HG02798 (cell line): ENCODE measurements around the gene LRRC75A.
"Not testable (repeated sequence)": the region's sequence is repeated elsewhere in the genome, so short reads cannot be mapped to it uniquely, and the experiment has no call there.

ENCODE experiments used
- ATAC-seq: cut with Tn5 transposase; IDR thresholded peaks from one replicate; pipeline ENCODE4 v1.9.1; 2021; ENCODE audit warnings: mild to moderate bottlenecking; ENCODE audit not compliant: unreplicated experiment, poor library complexity

Gene LRRC75A, protein sequence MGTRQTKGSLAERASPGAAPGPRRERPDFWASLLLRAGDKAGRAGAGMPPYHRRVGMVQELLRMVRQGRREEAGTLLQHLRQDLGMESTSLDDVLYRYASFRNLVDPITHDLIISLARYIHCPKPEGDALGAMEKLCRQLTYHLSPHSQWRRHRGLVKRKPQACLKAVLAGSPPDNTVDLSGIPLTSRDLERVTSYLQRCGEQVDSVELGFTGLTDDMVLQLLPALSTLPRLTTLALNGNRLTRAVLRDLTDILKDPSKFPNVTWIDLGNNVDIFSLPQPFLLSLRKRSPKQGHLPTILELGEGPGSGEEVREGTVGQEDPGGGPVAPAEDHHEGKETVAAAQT

DNA sequence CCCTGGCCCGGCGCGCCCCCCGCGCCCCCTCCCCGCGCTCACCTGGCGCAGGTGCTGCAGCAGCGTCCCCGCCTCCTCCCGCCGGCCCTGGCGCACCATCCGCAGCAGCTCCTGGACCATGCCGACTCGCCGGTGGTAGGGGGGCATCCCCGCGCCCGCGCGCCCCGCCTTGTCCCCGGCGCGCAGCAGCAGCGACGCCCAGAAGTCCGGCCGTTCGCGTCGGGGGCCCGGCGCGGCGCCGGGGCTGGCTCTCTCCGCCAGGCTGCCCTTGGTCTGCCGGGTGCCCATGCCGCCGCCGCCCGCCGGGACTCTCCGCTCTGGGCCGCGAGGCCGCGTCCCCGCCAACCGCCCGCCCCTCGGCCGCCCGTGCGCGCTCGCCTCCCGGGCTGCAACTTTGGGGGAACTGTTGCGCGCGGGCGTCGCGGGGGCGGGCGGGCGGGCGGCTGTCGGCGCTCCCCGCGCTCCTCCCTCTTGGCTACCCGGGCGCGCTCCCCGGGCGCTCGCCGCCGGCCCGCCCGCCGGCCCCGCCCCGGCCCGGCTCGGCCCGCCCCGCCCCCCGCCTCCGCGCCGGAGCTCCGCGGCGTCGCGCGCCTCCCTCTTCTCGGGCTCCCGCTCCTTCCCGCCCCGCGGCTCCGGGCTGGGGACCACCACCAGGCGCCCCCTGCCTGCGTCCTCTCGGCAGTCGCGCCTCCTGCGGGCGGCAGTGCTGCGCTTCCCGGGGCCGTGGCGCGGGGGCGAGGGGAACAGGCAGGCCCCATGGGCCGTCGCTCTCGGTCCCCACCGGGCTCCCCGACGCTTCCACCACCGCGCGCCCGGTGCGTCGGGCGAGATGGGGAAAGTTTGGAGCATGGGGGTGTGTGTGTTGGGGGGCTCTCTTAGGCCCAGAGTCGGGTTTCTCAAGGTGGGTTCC lies at the start of gene LRRC75A:
Gene LRRC75A, minus strand, starts transcription at position 491 of the 910 bp plus-strand sequence. Its CDS starts 203 bp downstream, at position 288.
- peak; percentile 69 for ATAC-seq

DNA sequence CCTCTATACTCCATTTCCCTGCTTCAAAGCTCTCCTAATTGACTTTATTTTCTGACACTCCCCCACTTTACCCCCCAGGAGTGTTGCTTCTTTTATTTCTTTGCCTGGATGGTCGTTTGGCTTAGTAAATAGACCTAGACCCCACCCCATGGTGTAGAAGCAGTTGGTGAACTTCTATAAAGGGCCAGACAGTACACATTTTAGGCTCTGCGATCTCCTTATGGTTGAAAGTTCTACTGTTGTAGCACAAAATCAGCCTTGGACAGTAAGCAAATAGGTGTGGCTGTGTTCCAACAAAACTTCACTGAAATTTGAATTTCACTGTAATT lies 45.1 kb upstream of the LRRC75A start:
- ATAC-seq = no peak

DNA sequence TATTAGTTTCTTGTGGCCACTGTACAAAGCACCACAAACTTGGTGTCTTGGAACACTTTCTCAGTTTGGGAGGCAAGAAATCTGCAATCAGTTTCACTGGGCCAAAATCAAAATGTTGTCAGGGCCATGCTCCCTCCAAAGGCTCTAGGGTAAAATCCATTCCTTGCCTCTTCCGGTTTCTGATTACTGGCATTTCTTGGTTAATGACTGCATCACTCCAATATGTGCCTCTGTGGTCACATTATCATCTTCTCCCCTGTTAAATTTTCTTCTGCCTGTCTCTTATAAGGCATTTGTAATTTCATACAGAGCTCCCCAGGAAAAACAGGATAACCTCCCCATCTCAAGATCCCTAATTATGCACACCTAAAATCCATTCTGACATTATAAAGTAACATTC lies 42.2 kb upstream of the LRRC75A start:
- ATAC-seq = no peak

DNA sequence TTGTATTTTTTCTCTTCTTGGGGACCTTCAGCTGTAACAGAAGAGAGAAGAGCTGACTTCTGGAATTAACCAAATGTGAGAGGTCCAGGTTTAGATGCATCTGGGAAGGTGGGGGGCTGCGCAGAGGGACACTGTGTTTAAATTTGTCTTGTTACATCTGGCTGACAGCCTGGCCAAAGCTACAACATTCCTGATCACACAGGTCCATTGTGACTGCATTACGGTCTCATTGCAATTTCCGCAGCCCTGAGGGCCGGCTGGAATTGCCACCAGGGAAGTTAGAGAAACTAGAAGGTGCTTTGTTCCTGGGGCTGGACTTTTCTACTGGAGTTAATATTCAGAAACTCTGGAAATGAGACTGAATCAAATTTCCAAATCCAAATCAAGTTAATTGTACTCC lies 37.9 kb upstream of the LRRC75A start:
- no peak for ATAC-seq

DNA sequence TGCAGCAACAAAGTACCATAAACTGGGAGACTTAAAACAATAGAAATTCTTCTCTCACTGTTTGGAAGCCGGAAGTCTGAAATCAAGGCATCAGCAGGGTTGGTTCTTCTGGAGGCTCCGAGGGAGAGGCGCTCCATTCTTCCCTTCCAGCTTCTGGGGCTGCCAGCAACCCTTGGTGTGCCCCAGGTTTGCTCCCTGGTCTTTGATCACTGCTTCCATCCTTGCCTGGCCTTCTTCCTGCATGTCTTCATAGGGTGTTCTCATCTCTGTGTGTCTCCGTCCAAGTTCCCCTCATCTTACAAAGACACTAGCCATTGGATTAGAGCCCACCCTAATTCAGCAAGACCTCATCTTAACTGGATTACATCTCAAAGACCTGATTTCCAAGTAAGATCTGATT lies 35.3 kb upstream of the LRRC75A start:
- no peak for ATAC-seq

DNA sequence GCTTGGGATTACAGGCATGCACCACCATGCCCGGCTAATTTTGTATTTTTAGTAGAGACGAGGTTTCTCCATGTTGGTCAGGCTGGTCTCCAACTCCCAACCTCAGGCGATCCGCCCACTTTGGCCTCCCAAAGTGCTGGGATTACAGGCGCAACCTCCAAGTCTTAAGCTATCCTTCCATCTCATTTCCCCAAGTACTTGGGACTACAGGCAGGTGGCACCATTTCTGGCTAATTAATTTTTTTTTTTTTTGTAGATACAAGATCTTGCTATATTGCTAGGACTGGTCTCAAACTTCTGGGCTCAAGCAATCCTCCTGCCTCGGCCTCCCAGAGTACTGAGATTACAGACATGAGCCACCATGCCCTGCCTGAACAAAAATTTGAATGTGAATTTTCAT lies 33.6 kb upstream of the LRRC75A start:
- not testable (repeated sequence) for ATAC-seq

DNA sequence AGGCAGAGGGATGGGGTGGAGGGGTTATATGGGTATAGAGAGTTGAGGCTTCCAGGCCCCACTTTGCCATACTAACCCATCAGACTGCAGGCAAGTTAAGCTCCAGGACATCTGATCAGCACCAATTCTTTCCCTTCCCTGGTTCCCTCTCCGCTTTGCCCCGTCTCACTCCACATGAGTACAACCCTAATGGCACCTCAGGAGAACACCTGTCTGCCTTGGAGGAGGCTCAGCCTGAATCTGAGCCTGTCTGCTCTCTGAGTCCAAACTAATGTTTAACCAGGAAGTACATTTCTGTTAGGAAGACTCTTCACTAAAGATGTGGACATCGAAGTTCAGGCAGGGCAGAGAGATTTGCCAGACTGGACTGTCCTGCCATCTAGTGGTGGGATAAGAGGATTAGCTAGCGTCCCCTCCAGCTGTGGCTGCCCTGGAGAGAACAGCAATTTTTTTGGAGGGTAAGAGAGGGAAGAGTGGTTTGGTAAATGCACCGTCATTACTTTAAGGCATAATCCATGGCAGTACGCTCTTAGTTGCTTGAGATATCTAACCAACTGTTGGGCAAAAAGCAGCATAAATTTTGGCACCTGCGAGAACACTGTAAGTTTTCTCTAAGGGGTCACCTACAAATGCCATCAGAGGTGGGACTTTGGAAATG lies 29.2 kb upstream of the LRRC75A start:
- peak; percentile 68 for ATAC-seq

DNA sequence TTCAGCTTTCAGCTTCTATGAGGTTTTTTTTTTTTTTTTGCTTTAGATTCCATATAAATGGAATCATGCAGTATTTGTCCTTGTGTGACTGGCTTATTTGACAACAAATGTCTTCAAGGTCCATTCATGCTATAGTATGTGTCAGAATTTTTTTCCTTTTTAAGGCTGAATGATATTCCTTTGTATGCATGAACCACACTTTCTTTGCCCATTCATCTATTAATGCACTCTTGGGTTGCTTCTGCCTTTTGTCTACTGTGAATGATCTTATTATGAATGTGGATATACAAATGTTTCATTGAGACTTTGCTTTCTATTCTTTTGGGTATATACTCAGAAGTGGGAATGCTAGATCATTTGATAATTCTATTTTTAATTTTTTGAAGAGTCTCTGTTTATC lies 27.0 kb upstream of the LRRC75A start:
- ATAC-seq = no peak

DNA sequence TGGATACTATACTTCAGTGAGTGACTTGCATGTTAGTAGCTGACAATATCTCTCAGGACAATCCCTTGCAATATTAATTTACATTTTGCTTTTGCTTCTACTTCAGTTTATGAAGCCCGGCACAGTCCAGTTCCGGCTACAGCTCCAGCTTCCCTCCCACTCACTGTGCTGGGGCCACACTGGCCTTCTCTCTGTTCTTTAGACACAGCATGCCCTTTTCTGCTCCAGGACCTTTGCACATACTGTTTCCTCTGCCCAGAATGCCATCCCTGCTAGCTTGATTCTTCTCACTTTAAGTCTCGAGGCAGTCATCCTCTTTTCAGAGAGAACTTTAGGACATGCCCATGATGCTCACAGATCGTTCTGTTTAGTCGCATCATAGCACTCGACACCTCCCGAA lies 25.5 kb upstream of the LRRC75A start:
- ATAC-seq = no peak

DNA sequence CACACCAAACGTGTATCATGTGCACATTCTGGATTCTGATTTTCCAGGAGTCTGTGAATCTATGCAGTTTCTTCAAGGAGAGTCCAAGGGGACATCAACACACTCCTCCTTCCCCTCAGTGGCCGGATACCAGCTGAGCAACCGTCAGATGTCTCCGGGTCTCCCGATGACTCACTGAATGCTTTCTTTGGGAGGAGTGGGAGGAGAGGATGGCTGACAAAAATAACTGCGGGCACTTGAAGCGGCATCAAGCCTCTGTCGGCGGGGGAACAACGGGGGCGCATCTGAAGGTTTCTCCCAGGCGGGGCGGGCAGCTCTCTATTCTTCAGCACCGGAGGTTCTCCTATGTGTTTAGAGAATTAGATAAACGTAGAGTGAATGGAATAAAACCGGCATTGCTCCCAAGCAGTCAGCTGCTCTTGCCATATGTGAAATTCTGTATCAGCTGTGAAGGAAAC lies 24.6 kb upstream of the LRRC75A start:
- no peak for ATAC-seq

DNA sequence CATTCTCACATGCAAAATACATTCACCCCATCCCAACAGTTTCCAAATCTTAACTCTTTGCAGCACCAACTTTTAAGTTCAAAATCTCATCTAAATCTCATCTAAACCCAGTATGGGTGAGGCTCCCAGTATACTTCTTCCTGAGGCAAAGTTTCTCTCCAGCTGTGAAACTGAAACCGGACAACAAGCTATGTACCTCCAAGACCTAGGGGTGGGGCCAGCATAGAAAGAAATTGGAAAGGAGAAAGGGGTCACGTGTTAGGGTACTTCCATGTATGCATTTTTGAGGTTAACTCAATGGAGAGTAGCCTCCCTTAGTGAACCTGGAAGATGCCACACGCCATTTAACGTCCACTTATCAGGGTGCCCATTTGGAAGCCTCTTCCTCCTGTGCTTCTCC lies 23.9 kb upstream of the LRRC75A start:
- ATAC-seq = no peak

DNA sequence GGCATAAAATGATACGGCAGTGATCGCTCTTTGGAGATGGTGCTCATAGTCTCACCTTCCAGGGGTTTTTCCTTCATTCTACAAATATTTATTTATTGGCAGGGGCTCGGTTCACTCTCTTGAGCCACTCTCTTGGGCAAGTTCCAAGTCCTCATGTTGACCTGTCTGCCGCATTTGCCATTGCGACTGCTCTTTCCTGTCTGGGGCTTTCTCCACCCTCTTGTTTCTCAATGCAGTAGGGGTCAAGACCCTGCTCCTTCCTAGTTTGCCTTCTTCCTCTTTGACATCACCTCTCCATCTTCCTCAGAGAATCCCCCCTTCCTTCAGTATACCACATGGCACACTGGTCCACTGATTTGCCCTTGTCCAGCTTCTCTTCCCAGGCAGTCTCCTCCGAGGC lies 21.9 kb upstream of the LRRC75A start:
- no peak for ATAC-seq

DNA sequence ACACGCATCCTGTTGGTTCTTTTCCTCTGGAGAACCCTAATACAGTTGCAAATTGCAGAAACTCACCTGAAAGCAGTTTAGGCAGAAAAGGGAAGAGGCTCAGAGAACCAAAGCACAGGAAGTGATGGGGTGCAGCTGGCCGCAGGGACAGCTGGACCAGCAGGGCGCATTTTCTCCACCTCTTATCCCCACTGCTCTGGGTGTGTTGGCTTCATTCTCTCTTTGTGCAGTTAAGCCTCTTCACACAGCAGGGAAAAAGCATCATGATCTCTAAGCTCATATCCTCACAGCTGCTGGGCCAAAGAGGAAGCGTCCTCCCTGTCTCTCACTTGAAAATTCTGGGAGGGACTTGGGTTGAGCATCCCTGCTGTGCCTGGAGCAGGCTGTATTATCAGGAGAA lies 20.0 kb upstream of the LRRC75A start:
- no peak for ATAC-seq

DNA sequence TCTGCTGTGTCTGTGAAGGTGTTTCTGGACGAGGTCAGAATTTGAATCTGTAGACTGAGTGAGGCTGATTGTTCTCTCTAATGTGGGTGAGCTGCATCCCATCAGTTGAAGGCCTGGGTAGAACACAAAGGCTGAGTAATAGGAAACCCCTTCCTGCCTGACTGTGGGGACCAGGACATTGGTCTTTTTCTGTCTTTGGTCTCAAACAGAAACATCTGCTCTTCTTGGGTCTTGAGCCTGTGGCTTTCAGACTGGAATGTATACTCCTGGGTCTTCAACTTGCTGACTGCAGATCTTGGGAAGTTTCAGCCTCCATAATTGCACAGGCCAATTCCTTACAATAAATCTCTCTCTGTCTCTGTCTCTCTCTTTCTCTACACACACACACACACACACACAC lies 19.6 kb upstream of the LRRC75A start:
- no peak for ATAC-seq

DNA sequence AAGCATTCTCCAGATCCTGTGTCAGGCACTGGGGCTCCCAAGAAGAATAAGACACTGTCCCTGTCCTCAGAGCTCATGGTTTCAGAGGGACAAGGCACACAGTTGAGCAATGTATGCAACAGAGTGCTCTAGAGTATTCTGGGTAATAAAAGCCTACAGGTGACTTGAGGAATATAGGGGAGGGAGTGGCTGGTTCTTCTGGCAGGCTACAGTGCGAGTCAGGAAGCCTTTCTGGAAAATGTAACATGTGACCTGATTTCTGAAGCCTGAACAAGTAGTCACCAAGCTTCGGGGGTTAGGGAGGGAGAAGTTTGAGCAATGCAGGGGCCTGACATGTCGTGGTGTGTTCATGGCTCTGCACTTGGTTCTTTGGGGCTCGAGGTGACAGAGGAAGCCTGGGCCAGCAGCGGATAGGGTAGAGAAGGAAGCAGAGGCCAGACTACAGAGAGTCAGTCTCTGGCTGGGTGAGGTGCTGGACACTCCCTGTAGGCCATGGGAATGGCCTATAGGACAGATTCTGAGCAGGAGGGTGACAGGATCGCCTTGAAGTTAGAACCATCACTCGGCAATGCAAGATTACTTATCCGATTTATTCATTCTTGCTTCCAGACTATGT lies 16.0 kb upstream of the LRRC75A start:
- ATAC-seq = no peak

DNA sequence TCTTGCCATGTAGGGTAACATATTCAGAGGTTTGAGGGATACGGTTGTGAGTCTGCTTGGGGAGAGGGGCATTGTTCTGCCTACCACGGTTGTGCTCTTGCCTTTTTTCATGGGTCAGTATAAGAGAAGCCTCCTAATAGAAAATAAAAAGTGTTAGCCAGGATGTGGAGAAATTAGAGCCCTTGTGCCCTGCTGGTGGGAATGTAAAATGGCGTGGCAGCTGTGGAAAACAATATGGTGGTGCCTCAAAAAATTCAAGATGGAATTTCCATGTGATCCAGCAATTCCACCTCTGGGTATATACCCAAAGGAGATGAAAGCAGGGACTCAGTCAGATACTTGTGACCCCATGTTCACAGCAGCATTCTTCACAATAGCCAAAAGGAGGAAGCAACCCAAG lies 14.2 kb upstream of the LRRC75A start:
- ATAC-seq = no peak

DNA sequence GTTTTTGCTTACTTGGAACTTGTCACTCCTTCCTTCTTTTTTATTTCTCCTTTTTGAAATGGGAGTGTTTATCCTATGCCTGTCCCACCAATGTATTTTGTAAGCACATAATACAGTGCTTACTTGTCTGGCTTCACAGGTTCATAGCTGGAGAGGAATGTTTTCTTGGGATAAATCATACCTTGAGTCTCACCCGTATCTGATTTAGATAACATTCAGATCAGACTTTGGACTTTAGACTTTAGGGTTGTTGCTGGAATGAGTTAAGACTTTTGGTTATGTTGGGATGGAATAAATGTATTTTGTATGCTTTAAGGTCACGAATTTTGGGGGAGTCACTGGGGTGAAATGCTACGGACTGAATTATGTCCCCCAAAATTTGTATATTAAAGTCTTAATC lies 13.0 kb upstream of the LRRC75A start:
- no peak for ATAC-seq

DNA sequence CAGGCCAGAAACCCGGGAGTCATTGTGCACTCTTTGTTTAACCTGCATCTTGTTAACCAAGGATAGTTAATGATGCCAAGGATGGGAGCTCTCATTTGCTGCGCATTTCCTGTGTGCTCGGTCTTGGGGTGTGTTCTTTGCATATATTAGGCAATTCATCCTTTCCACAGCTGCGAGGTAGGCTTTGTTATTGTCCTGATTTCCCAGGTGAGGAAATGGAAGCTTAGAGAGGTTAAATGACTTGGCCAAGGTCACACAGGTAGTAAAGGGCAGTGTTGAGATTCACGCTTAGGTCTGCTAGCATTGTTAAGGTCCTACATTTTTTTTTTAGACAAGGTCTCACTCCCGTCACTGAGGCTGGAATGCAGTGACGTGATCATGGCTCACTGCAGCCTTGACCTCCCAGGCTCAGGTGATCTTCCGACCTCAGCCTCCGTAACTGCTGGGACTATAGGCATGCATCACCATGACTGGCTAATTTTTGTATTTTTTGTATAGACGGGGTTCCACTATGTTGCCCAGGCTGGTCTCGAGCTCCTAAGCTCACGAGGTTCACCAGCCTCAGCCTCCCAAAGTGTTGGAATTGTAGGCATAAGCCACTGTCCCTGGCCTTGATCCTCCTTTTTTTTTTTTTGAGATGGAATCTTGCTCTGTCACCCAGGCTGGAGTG lies 5.0 kb upstream of the LRRC75A start:
- ATAC-seq = no peak

DNA sequence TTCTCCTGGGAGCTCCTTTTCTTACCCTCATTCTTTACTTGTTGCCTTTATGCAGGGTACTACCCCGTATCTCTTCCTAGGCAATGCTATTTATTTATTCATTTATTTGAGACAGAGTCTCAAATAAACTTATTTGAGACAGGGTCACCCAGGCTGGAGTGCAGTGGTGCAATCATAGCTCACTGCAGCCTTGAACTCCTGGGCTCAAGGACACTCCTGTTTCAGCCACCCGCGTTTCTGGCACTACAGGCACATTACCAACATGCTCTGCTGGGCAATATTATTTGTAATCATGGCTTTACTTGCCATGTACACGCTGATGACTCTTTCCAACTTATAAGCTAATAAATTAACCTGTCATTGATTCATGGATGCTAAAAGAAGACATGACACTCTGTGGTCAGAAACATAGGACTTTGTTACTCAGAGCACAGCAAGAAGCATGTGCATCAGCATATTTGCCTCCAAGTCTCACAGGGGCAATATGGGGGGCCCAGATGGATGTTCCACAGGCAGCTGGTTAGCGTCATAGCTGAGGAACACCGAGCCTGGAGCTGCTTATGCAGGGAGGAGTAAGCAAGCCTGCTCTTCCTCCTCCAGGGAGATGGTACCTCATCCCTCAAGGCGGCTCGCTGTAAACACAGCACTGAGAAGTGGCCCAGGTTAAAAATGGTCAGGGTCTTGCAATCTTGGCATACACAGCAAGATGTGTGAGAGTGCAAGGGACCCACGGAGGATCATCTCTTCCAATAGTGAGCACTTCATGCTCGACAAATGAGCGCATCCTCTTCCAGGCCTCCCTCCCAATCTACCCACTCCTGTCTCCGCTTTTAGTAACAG lies 4.2 kb upstream of the LRRC75A start:
- ATAC-seq = no peak
